Mucosa of rectum (tissue), 2 donors: ENCODE results near the gene ABTB1.

Source experiments
- H3K27ac ChIP-seq, 2 donors: one replicate each; pipeline ENCODE4 v1.7.0; 2013; ENCODE audit warnings: inconsistent platforms in 2 of 2, low read depth in 2 of 2, low read length in 2 of 2
- H3K27me3 ChIP-seq, 2 donors: one replicate each; pipeline ENCODE4 v1.7.0; 2013; ENCODE audit warnings: low read length in 2 of 2; ENCODE audit not compliant: control insufficient read depth in 2 of 2, insufficient read depth in 2 of 2
- H3K36me3 ChIP-seq, 2 donors: one replicate each; pipeline ENCODE4 v1.7.0; 2013; ENCODE audit warnings: low read length in 2 of 2; ENCODE audit not compliant: control insufficient read depth in 2 of 2, insufficient read depth in 2 of 2
- H3K4me1 ChIP-seq, 2 donors: one replicate each; pipeline ENCODE4 v1.7.0; 2013; ENCODE audit warnings: low read length in 2 of 2, mild to moderate bottlenecking in 1 of 2; ENCODE audit not compliant: control insufficient read depth in 2 of 2, insufficient read depth in 2 of 2
- H3K4me3 ChIP-seq, 2 donors: one replicate each; pipeline ENCODE4 v1.7.0; 2013; ENCODE audit warnings: low read length in 2 of 2
- H3K9ac ChIP-seq, 2 donors: one replicate each; pipeline ENCODE4 v1.7.0; 2013; ENCODE audit warnings: low read length in 2 of 2, low read depth in 1 of 2, mild to moderate bottlenecking in 1 of 2
- H3K9me3 ChIP-seq, 2 donors: one replicate each; pipeline ENCODE4 v1.7.0; 2013; ENCODE audit warnings: low read length in 2 of 2; ENCODE audit not compliant: control insufficient read depth in 2 of 2
- donor health status: healthy.
- donor health status: Normal muscosa, but diverticular disease.

The ABTB1 gene

DNA sequence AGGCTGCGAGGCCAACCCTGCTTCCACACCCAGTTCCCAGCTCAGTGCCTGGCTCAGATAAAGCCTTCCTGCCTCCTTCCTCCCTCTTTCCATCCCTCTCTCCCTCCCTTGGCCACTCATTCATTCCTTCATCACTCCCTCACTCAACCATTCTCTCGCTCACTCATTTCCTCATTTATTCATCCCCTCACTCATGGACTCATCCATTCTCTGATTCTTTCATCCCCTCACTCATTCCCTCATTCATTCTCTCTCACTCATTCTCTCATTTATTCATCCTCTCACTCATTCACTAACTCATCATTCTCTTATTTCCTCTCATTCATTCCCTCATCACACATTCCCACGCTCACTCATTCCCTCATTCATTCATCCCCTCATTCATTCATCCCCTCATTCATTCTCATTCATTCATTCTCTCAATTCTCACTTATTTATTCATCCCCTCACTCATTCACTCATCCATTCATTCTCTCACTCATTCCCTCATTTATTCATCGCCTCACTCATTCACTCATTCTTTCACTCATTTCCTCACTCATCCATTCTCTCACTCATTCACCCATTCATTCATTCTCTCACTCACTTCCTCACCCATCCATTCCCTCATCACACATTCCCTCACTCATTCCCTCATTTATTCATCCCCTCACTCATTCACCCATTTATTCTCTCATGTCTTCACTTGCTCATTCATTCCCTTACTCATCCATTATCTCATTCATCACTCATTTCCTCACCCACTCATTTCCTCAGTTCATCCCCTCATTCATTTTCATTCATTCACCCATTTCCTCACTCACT is 13.2 kb downstream of the ABTB1 start:
- peaks cover 0 to 2% of the 10 kb centered on the region in 2 donors for H3K4me1 ChIP-seq
- no peak overlapping the region for H3K9ac ChIP-seq
- H3K9me3 ChIP-seq = no peaks in the 10 kb centered on the region
- no peaks in the 10 kb centered on the region for H3K27me3 ChIP-seq
- no peak overlapping the region for H3K27ac ChIP-seq
- no peaks in the 10 kb centered on the region for H3K36me3 ChIP-seq
- H3K4me3 ChIP-seq = no peak overlapping the region

DNA sequence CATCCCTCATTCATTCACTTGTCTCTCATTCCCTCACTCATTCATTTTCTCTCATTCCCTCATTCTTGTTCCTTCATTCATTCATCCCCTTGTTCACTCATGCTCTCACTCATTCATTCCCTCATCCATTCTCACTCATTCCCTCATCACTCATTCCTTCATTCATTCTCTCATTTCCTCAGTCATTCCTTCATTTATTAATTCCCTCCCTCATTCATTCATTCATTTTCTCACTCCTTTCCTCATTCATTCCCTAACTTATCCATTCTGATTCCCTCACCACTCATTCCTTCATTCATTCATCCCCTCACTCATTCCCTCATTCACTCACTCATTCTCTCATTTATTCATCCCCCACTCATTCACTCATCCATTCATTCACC is 13.8 kb downstream of the ABTB1 start:
- no peaks in the 10 kb centered on the region for H3K9me3 ChIP-seq
- H3K4me1 ChIP-seq = peaks cover 0 to 2% of the 10 kb centered on the region in 2 donors
- H3K27ac ChIP-seq = no peak overlapping the region
- no peaks in the 10 kb centered on the region for H3K27me3 ChIP-seq
- peaks cover 3% of the 10 kb centered on the region in 2 donors for H3K36me3 ChIP-seq
- H3K9ac ChIP-seq = no peak overlapping the region
- no peak overlapping the region for H3K4me3 ChIP-seq

DNA sequence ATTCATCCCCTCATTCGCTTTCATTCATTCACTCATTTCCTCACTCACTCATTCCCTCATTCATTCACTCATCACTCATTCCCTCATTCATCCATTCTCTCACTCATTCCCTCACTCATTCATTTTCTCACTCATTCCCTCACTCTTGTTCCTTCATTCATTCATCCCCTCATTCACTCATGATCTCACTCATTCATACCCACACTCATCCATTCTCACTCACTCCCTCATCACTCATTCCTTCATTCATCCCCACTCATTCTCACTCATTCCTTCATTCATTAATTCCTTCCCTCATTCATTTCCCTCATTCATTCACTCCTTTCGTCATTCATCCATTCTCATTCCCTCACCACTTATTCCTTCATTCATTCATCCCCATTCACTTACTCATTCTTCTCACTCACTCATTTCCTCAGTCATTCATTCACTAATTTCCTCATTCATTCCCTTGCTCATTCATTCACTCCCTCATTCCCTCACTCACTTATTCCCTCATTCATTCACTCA is 14.5 kb downstream of the ABTB1 start:
- Histone ChIP-seq H3K27ac (no peak overlapping the region), H3K9me3 (no peaks in the 10 kb centered on the region), H3K4me3 (no peak overlapping the region), H3K4me1 (peaks cover 0 to 2% of the 10 kb centered on the region in 2 donors), H3K36me3 (peaks cover 8 to 10% of the 10 kb centered on the region in 2 donors), H3K9ac (no peak overlapping the region), H3K27me3 (no peaks in the 10 kb centered on the region)

DNA sequence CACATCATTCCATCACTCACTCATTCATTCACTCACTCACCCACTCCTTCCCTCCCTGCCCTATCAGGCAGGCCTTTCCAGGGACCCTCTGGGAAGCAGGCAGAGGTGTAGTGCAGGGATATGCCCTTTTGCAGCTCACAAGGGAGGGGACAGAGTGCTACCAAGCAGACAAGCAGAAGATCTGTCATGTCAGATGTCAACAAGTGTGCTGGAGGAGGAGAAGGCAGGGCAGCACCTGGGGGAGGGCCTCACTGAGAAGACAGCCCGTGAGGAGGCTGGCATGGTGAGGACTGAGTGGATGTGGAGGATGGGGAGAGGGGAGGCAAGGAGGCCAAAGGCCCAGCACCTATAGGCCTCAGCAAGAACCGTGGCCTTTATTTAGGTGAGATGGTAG is 15.3 kb downstream of the ABTB1 start:
- Histone ChIP-seq H3K27ac (no peak overlapping the region), H3K4me1 (peaks cover 0 to 2% of the 10 kb centered on the region in 2 donors)

DNA sequence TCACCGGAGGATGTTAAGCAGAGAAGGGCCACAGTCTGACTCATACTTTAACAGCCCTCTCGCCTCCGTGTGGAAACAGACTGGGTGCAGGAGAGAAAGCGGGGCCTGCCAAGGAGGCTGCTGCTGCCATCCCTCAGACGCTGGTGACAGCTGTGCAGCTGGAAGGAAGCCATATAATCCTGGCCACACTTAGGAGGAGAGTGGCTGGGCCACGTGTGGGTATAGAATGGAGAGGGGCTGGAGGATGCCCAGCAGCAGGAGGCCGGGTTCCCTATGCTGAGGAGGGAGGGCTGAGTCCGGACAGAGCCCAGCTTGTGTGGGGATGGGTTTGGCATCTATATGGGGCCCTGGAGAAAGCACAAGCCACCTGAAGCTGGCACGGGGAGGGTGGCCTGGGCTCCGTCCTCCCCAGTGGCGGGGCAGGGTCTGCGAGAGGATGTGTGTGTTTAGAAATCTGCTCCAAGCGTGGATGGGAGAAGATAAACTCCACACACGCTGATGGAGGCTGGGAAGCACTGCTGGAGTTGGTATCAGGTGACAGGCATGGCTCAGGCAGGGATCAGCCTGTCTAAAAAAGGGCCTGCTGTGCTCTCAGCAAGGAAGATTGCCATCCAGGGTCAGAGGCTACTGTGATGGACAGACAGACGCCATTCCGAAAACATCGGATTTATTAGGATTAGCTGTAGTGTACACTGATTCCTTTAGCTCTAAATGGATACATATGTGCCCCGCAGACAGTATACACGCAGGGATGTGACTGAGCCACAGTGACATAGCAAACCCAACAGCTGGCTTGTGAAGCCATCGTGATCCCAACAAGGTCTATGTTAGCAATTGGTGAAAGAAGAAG is 15.9 kb downstream of the ABTB1 start:
- Histone ChIP-seq H3K27me3 (no peaks in the 10 kb centered on the region), H3K4me3 (no peak overlapping the region), H3K4me1 (peaks cover 0 to 2% of the 10 kb centered on the region in 2 donors), H3K27ac (no peak overlapping the region), H3K9ac (no peak overlapping the region), H3K36me3 (peaks cover 20 to 21% of the 10 kb centered on the region in 2 donors), H3K9me3 (no peaks in the 10 kb centered on the region)

More for the DNA sequence above, 15.3 kb downstream of the ABTB1 start:
- Histone ChIP-seq H3K4me3 (no peak overlapping the region), H3K9ac (no peak overlapping the region), H3K27me3 (no peaks in the 10 kb centered on the region), H3K36me3 (peaks cover 14 to 17% of the 10 kb centered on the region in 2 donors), H3K9me3 (no peaks in the 10 kb centered on the region)

DNA sequence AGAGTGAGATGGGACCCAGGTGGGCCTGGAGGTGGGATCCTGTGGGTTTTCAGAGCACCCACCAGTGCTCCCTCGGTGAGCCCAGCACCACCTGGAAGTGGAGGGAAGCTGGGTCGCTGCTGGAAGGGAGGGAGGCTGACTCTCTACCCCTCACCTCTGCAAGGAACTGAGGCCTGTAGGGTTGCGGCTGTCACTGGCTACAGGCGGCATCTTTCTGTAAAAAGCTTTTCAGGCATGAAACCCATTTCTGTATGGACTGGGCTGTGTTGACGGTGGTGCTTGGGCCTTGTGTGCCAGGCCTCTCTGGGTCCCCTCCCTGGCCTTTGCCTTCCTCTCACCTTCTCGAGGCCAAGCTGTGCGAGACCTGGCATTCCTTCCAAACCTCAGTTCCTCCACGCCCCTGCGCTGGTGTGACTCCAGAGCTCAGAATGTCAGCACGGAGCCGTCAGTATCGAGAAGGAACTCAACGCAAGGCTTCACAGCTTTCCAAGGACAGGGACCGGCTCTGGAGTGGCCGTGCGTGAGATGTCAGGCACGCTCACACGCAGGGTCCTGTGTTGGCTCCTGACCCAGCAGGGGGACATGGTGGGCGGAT is 16.6 kb downstream of the ABTB1 start:
- Histone ChIP-seq H3K4me3 (no peak overlapping the region), H3K9ac (no peak overlapping the region), H3K27me3 (no peaks in the 10 kb centered on the region), H3K9me3 (no peaks in the 10 kb centered on the region), H3K27ac (no peak overlapping the region), H3K36me3 (peaks cover 22 to 23% of the 10 kb centered on the region in 2 donors), H3K4me1 (peaks cover 0 to 2% of the 10 kb centered on the region in 2 donors)

DNA sequence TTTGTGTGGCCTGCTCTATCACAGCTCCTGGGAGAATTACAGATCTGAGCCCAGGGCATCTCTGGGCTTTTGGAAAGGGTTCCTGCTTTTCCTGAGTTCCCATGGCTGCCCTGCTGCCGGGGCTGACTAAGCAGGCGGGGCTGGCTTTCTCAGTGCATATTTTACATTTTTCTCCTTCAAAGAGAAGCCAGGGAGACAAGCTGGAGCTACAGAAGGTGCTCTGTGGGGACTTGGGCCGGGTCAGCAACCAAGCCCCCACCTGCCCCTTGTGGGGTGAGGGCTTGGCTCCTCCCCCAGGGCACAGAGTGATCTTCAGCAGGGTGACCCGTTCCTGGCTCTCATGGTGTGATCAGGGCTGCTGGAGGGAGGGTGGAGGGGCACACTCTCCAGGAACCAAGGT is 17.4 kb downstream of the ABTB1 start:
- Histone ChIP-seq H3K4me1 (peaks cover 0 to 2% of the 10 kb centered on the region in 2 donors), H3K27ac (peak overlapping the region in 1 of 2 donors; percentile 11), H3K27me3 (no peaks in the 10 kb centered on the region)

DNA sequence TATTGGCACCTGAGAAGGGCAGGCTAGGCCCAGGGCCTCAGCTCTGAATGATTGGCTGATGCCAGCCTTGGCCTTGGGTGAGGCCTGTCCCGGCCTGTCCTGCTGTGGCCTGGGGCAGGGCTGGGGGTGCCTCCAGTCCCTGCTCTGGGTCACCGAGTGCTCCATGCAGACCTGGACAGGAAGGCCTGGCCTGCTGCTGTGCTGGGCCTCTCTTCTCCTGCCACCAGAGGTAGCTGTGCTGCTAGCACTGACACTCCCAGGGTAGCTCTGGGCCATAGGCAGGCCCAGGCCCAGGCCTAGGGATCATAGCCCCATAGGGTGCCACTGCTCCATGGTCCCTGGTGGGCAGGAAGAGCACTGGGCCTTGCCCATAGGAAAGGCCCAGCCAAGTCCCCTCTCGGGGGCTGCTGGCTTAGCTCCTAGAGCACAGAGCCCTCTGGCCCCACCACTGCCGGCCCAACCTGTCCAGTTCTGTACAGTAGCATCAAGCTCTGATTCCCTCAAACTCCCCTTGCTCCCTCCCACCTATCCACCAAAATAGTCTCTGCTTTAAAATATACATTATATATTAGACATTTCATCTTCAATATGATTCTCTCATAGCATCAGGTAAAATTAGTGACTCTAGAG is 18.2 kb downstream of the ABTB1 start:
- Histone ChIP-seq H3K9ac (no peak overlapping the region), H3K27ac (peak overlapping the region in 1 of 2 donors; percentile 11), H3K36me3 (peaks cover 30 to 31% of the 10 kb centered on the region in 2 donors), H3K4me3 (no peak overlapping the region), H3K9me3 (no peaks in the 10 kb centered on the region), H3K27me3 (no peaks in the 10 kb centered on the region), H3K4me1 (peaks cover 0 to 2% of the 10 kb centered on the region in 2 donors)

More for the DNA sequence above, 17.4 kb downstream of the ABTB1 start:
- no peak overlapping the region for H3K9ac ChIP-seq
- no peak overlapping the region for H3K4me3 ChIP-seq
- H3K36me3 ChIP-seq = peaks cover 29 to 30% of the 10 kb centered on the region in 2 donors
- H3K9me3 ChIP-seq = no peaks in the 10 kb centered on the region

DNA sequence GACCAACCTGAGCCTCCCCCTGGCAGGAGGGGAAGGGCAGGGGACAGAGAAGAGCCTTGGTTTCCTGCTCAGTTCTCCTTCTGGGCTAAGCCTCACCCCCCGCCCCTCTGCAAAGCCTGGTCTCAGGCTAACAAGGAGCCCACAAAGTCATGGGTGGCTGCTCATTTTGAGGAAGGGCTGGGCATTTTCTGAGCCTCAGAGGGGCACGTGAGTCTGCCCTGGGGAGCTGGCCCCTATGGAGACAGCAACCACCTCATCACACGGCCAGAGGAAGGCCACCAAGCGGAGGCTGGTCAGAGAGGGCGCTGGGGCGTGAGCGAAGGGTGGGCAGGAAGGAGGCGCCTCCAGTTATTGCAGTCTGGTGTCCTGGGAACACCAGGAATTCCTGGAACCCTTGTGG is 18.7 kb downstream of the ABTB1 start:
- no peak overlapping the region for H3K27ac ChIP-seq
- no peaks in the 10 kb centered on the region for H3K9me3 ChIP-seq
- H3K36me3 ChIP-seq = peaks cover 30 to 31% of the 10 kb centered on the region in 2 donors
- no peak overlapping the region for H3K4me3 ChIP-seq
- peaks cover under 1 to 2% of the 10 kb centered on the region in 2 donors for H3K4me1 ChIP-seq
- H3K9ac ChIP-seq = no peak overlapping the region
- no peaks in the 10 kb centered on the region for H3K27me3 ChIP-seq
